ENCODE data around the gene ANK3. TPM values are rescaled to one million over a fixed set of nuclear protein-coding genes. Genes with fewer than 3 reads are reported as not detected.
A peak's percentile ranks its signal among the peaks of the same experiment; 100 is the strongest.

The ANK3 gene
- total RNA-seq, 2 experiments from 2014 or later: 60.5 to 61.9 TPM

DNA sequence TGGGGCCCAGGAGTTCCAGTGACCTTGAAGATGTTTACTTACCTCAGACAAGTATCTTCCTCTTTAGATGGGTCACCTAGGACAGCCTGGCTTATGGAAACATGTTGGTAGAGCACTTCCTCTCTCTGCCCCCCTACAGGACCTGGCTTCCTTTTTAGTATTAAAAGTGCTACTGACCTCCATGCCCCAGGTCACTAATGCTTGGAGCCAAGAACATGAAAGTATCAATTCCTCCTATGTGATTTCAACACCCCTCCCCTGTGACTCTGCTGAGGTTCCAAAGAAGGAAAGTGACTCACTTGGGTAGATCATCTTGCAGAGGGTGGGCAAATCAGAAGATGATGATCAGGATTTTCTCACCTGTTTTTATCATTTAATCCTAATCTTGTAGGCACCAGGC is 358.0 kb downstream of the ANK3 start:
- no peaks in the 10 kb centered on the region for H3K4me1 ChIP-seq (ENCODE audit: insufficient read depth, low read length)
- ATAC-seq (ENCODE audit: poor library complexity) (no peak), DNase-seq (peak in 3 of 14 experiments; percentile 21 to 58 (median 44))
- Mint-ChIP-seq H3K36me3 (ENCODE audit: low read depth) (peaks cover 7% of the 10 kb centered on the region), H3K4me3 (no peak overlapping the region), H3K9me3 (no peaks in the 10 kb centered on the region), H3K27ac (no peak overlapping the region), H3K4me1 (ENCODE audit: low read depth) (no peaks in the 10 kb centered on the region), H3K27me3 (no peaks in the 10 kb centered on the region)
- H3K9me3 ChIP-seq (ENCODE audit: control insufficient read depth in 1 of 2, insufficient read depth in 1 of 2, low read length in 2 of 2): no peaks in the 10 kb centered on the region
- intact Hi-C loops (cut with DNase I, micrococcal nuclease): loop anchor here (1.0 to 10.0 kb wide), 3 partner anchors 167 to 405 kb away; no protein-coding TSS in a partner anchor
- ChIA-PET POLR2A (no interaction called here), CTCF (no interaction called here)
- peaks cover 3% of the 10 kb centered on the region for H3K36me3 ChIP-seq (ENCODE audit: insufficient read depth, low read length)
- TF ChIP-seq, protein P1, sequence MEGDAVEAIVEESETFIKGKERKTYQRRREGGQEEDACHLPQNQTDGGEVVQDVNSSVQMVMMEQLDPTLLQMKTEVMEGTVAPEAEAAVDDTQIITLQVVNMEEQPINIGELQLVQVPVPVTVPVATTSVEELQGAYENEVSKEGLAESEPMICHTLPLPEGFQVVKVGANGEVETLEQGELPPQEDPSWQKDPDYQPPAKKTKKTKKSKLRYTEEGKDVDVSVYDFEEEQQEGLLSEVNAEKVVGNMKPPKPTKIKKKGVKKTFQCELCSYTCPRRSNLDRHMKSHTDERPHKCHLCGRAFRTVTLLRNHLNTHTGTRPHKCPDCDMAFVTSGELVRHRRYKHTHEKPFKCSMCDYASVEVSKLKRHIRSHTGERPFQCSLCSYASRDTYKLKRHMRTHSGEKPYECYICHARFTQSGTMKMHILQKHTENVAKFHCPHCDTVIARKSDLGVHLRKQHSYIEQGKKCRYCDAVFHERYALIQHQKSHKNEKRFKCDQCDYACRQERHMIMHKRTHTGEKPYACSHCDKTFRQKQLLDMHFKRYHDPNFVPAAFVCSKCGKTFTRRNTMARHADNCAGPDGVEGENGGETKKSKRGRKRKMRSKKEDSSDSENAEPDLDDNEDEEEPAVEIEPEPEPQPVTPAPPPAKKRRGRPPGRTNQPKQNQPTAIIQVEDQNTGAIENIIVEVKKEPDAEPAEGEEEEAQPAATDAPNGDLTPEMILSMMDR (IDR thresholded peaks at IDR 0.05): no peak
- no peak overlapping the region for H3K27ac ChIP-seq (ENCODE audit: low read depth in 1 of 2, low read length in 2 of 2)
- no peaks in the 10 kb centered on the region for H3K27me3 ChIP-seq (ENCODE audit: control insufficient read depth in 1 of 2, insufficient read depth in 2 of 2, low read length in 2 of 2)
- H3K4me3 ChIP-seq (ENCODE audit: low read length): no peak overlapping the region

DNA sequence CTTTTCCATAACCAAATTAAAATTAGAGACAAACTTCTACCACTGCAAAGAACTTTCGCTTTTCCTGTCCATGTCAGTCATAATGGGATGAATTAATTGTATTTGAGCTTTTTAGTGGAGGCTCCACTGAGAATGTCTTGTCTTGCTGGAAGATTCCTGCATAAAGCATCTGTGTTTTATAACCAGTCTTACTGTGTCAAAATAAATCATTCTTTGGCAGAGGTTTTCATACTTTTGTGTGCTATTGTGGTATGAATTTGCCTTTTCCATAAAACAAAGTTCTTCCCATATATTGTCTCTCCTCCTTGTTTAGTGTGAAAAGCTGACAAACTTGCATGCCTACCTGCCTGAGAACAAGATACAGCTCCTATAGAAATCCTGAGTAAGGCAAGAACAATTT is 358.5 kb downstream of the ANK3 start:
- H3K36me3 ChIP-seq (ENCODE audit: insufficient read depth, low read length): peaks cover 3% of the 10 kb centered on the region
- no peak overlapping the region for H3K4me3 ChIP-seq (ENCODE audit: low read length)
- no peak for DNase-seq
- no peaks in the 10 kb centered on the region for H3K9me3 ChIP-seq (ENCODE audit: control insufficient read depth in 1 of 2, insufficient read depth in 1 of 2, low read length in 2 of 2)
- Mint-ChIP-seq H3K4me1 (ENCODE audit: low read depth) (no peaks in the 10 kb centered on the region), H3K27me3 (no peaks in the 10 kb centered on the region), H3K4me3 (no peak overlapping the region), H3K27ac (no peak overlapping the region), H3K36me3 (ENCODE audit: low read depth) (peaks cover 6% of the 10 kb centered on the region), H3K9me3 (no peaks in the 10 kb centered on the region)
- no peak overlapping the region for H3K27ac ChIP-seq (ENCODE audit: low read depth in 1 of 2, low read length in 2 of 2)
- intact Hi-C loops (cut with DNase I, micrococcal nuclease): loop anchor here in 1 of 2 experiments (5.0 to 10.0 kb wide), 2 partner anchors 166 to 404 kb away; no protein-coding TSS in a partner anchor
- H3K27me3 ChIP-seq (ENCODE audit: control insufficient read depth in 1 of 2, insufficient read depth in 2 of 2, low read length in 2 of 2): no peaks in the 10 kb centered on the region
- no peaks in the 10 kb centered on the region for H3K4me1 ChIP-seq (ENCODE audit: insufficient read depth, low read length)
- CTCF ChIA-PET: no interaction called here
- TF ChIP-seq, protein P1 (IDR thresholded peaks at IDR 0.05): no peak
- no peak for ATAC-seq (ENCODE audit: poor library complexity)
- POLR2A ChIA-PET: no interaction called here

DNA sequence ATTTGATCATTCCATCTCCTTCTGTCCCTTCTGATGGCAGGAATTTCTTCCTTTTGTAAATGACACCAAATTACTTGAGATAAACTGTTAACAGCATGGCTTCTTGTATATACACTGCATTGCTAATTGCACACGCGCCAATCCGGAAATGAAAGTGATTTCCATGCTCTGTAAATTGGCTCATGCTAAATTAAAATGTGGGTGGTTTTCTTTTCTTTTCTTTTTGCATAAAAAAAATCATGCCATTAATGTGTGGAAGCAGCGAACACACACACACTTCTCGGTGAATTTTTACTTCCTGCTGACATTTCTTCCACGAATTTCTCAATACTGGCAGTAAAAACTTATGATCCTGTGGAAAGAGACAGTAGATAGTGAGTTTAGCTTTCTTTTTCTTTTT is 360.2 kb downstream of the ANK3 start:
- H3K36me3 ChIP-seq (ENCODE audit: insufficient read depth, low read length): peaks cover 3% of the 10 kb centered on the region
- H3K4me3 ChIP-seq (ENCODE audit: low read length): no peak overlapping the region
- TF ChIP-seq, protein P1 (IDR thresholded peaks at IDR 0.05): no peak
- H3K4me1 ChIP-seq (ENCODE audit: insufficient read depth, low read length): no peaks in the 10 kb centered on the region
- CTCF ChIA-PET: no interaction called here
- Mint-ChIP-seq H3K27me3 (no peaks in the 10 kb centered on the region), H3K4me3 (no peak overlapping the region), H3K36me3 (ENCODE audit: low read depth) (peaks cover 3% of the 10 kb centered on the region), H3K27ac (no peak overlapping the region), H3K9me3 (no peaks in the 10 kb centered on the region), H3K4me1 (ENCODE audit: low read depth) (no peaks in the 10 kb centered on the region)
- no peaks in the 10 kb centered on the region for H3K9me3 ChIP-seq (ENCODE audit: control insufficient read depth in 1 of 2, insufficient read depth in 1 of 2, low read length in 2 of 2)
- H3K27me3 ChIP-seq (ENCODE audit: control insufficient read depth in 1 of 2, insufficient read depth in 2 of 2, low read length in 2 of 2): no peaks in the 10 kb centered on the region
- ATAC-seq (ENCODE audit: poor library complexity) (no peak), DNase-seq (no peak)
- intact Hi-C loops (cut with DNase I, micrococcal nuclease): no loop called here
- H3K27ac ChIP-seq (ENCODE audit: low read depth in 1 of 2, low read length in 2 of 2): no peak overlapping the region
- POLR2A ChIA-PET: interaction anchor here (1.2 kb wide), 1 partner anchor 123 kb away, joined by 3 read pairs; the partner anchor contains the start of gene CCDC6
